GM19397 (cell line): Measurements from ENCODE around the gene TEX13C.
"Not testable (repeated sequence)": the region's sequence is repeated elsewhere in the genome, so short reads cannot be mapped to it uniquely, and the experiment has no call there.

Experiments
- ATAC-seq: cut with Tn5 transposase; IDR thresholded peaks from one replicate; pipeline ENCODE4 v1.9.1; 2021; ENCODE audit warnings: mild to moderate bottlenecking, moderate library complexity; ENCODE audit not compliant: unreplicated experiment

Gene TEX13C

DNA sequence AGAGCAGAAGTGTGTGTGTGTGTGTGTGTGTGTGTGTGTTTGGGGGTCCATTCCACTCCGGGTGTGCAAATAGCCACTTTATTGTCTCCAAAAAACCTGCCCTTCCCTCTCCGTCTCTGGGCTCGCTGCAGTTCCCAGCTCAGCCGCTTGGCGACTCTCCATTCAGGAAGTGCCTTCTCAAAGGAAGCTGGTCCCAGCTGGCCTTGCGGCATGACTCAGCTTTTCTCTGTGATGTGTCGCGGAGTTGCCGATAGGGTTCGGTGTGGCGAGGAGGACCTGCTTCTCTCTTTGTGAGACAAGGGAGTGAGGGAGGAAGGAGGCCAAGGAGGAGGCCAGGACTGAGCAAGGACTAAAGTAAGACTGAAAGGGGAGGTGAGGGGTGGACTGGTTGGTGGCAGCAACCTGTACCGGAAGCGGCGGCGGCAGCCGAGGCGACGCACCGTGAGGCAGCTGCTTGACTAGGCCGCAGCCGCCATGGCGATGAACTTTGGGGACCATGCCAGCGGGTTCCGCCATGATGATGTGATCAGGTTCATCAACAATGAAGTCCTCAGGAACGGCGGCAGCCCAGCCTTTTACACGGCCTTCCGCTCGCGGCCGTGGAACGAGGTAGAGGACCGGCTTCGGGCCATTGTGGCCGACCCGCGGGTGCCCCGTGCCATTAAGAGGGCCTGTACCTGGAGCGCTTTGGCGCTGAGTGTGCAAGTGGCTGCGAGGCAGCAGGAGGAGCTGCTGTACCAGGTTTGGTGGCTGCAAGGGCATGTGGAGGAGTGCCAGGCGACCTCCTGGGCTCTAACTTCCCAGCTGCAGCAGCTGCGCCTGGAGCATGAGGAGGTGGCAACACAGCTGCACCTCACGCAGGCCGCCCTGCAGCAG, at the start of gene TEX13C:
TSS of gene TEX13C (plus strand) at position 226 of the 876 bp plus-strand sequence. CDS start at position 475, 249 bp downstream.
- no peak for ATAC-seq

GRCh38 chrX:125287282-125287681, 32.4 kb upstream of the TEX13C start:
- no peak for ATAC-seq

DNA sequence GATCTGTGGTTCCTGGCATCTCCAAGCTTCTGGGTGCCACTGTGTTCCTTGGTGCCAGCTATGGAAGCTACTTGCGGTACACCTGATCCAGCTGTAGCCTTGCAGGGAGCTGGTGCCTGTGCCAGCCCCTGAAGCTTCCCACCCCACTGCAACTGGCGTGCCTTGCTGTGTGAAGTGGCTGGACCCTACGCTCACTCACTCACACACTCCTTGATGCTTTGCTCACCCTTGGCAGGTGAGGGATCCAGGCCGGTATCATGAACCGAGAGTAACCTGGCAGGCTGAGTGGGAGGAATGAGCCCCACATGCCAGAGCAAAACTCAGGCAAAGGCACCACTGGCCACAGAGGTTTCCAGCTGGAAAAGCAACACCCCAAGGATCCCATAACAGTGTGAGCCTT, 31.3 kb upstream of the TEX13C start:
- ATAC-seq, result no peak

- ATAC-seq, result no peak
These were observed 30.5 kb upstream of the TEX13C start for GRCh38 chrX:125289209-125289608.

DNA sequence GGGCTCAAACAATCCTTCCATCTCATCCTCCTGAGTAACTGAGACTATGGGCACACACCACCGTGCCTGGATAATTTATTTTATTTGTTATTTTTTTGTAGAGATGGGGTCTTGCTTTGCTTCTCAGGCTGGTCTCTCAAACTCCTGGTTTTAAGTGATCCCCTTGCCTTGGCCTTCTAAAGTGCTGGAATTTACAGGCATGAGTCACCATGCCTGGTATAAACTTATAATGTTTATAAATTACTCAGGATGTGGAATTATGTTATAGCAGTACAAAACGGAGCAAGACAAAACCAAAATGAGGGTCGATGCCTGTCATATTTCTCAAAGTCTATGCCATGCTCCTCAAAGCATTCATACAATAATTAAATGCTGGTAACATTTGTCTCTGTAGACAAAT, 29.8 kb upstream of the TEX13C start:
- ATAC-seq, result no peak

GRCh38 chrX:125291124-125291523, 28.5 kb upstream of the TEX13C start:
- no peak for ATAC-seq

DNA sequence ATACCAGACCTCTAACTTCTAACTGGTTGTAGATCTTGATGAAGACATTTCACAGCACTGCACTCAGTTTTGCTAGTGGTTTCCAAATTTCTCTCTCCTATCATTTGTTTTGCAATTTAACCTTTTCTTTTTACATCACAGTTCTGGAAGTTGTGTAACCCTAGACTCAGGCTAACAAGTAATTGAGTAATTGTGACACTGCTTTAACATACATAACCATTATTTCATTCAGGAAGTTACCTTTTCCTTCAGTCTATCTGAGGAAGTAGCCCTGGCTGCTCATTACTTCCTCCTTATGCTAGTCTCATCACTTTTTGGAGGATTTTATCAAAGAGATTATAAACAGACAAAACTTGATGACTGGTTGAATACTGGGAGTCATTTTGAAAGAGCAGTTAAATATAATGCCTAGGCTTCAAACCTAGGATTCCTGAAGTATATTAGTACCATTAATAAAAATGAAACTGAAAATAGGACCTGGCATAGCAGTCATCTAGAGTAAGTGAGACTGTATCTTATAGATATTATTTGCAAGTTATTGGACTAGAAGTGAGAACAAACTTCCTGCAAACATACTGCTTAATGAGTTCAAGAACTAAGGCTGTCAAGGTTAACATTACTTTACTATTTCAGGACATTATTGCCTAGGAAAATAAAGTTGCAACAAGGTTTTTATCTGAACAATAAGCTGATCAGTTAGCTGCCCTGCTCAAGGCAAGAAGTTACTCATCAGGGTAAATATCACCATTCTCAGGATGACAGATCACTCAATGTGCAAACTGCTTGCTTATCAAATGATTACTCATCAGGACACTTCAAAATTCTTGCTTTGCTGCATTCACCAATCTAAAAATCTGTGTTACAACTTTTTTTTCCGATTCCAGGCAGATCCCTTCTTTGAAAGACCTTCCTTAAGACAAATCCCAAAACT, 25.6 kb upstream of the TEX13C start:
- no peak for ATAC-seq

DNA sequence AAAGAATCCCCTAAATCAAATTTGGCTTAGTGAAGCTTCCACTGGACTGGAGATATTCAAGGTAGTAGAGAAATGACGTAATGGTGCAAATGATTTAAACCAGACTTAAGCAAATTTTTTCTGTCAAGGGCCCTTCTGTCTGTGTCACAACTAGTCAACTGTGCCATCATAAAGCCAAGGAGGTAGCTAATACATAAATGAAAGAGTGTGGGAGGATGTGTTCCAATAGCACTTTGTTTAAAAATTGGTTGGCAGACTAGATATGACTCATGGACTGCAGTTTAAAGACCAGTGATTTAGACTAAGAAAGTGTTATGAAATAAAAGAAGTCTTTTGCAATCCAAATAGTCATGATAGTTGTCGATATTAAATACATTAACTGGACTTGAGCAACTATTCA, 24.3 kb upstream of the TEX13C start:
- ATAC-seq, result peak; percentile 82

DNA sequence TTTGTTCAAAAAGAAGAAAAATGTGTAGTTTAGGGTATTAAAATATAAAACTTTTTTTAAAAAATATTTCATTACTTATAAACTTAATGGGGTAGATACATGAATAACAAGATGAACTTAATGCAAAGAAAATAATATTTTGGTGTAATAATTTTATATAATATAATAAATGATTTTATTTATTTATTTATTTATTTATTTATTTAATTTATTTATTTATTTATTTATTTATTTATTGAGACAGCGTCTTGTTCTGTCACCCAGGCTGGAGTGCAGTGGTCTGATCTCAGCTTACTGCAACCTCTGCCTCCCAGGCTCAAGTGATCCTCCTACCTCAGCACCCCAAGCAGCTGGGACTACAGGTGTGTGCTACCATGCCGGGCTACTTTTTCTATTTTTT, 20.8 kb upstream of the TEX13C start:
- ATAC-seq, result no peak

DNA sequence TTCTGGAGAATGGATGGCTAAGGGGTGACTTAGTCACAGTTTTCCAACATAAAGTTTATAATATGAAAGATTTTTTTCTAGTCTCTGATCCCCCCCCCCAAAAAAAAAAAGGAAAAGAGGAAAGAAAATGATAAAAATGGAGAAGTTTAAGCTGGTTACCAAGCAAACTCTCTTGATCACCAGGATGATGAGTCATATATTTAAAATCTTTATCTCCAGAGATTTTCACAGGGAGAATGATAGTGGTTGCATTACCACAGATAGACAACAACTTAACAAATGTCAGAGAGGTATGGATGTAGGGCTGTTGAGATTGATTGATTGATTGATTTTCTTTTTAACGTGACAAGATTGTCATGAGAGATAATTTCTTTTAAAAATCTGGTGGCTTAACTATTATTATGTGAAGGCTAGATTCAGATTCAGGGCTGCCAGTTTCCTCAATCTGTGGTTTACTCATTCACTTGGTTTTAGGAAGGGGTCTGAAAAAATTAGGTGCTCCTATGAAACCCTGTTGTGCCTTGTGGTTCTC, 13.3 kb upstream of the TEX13C start:
- no peak for ATAC-seq

- ATAC-seq, result no peak
These were observed 11.0 kb upstream of the TEX13C start for GRCh38 chrX:125308653-125309052.

GRCh38 chrX:125319166-125319565, 505 bp upstream of the TEX13C start:
- not testable (repeated sequence) for ATAC-seq

DNA sequence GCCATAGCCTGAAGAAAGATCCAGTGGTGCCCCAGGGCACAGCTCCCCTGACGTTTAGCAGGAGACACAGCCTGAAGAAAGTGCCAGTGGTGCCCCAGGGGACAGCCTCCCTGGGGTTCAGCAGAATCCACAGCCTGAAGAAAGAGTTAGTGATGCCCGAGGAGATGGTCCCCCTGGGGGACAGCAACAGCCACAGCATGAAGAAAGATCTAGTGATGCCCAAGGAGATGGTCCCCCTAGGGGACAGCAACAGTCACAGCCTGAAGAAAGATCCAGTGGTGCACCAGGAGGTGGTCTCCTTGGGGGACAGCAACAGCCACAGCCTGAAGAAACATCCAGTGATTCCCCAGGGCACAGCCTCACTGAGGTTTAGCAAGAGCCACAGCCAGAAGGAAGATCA, 2.8 kb downstream of the TEX13C start:
- ATAC-seq, result no peak

GRCh38 chrX:125326599-125326998, 6.9 kb downstream of the TEX13C start:
- no peak for ATAC-seq

GRCh38 chrX:125327891-125328290, 8.2 kb downstream of the TEX13C start:
- no peak for ATAC-seq

GRCh38 chrX:125333583-125333982, 13.9 kb downstream of the TEX13C start:
- ATAC-seq, result no peak

DNA sequence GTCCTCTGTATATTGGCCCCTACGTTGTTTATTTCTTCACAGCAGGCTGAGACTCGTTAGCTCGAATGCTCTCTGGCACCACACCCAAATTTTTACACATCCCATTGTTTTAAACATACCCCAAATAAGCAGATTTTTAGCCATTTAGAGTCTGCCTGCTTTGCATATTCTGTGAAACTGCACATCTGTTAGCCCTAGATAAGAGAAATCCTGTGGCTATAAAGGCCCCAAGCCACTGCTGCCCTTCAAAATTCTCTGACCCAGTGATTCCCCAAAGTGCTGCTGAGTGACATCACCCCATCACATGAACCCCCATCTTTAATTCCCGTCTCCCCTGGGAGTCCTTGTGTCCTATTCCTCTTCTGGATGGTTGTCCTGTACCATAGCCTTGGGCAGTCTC, 20.8 kb downstream of the TEX13C start:
- no peak for ATAC-seq

DNA sequence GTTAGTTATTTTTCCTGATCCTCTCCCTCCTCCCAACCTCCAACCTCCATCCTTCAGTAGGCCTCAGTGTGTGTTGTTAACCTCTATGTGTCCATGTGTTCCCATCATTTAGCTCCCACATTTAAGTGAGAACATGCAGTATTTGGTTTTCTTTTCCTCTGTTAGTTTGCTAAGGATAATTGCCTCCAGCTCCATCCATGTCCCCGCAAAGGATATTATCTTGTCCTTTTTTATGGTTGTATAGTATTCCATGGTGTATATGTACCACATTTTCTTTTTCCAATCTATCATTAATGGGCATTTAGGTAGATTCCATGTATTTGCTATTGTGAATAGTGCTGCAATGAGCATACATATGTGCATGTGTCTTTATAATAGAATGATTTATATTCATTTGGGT, 54.5 kb downstream of the TEX13C start:
- no peak for ATAC-seq
